MG63 (cell line): ENCODE measurements around the gene KCNK4. TPM values are rescaled to one million over a fixed set of nuclear protein-coding genes. Genes with fewer than 3 reads are reported as not detected.
"Not testable (repeated sequence)": the region's sequence is repeated elsewhere in the genome, so short reads cannot be mapped to it uniquely, and the experiment has no call there.

Experiments
- DNase-seq: peaks from one replicate; pipeline ENCODE4 v3.0.0-alpha.2; 2020
- H3K27me3 ChIP-seq: fragments of 250-450 bp; sonication (Bioruptor Pico); 2 replicates; pipeline ENCODE4 v1.5.1; 2020; ENCODE audit warnings: mild to moderate bottlenecking, moderate library complexity
- H3K36me3 ChIP-seq: fragments of 250-450 bp; sonication (Bioruptor Pico); 2 replicates; pipeline ENCODE4 v1.5.1; 2020; ENCODE audit warnings: mild to moderate bottlenecking, moderate library complexity
- H3K4me3 ChIP-seq: fragments of 250-450 bp; sonication (Bioruptor Pico); 2 replicates; pipeline ENCODE4 v1.5.1; 2020; ENCODE audit warnings: mild to moderate bottlenecking, moderate library complexity
- H3K9me3 ChIP-seq: fragments of 250-450 bp; sonication (Bioruptor Pico); 2 replicates; pipeline ENCODE4 v1.5.1; 2020; ENCODE audit warnings: mild to moderate bottlenecking, moderate library complexity
- total RNA-seq: library from RNA; depleted of rRNA; stranded (reverse); fragments of >200 nt; shearing (Covaris generic); gene quantifications from 2 replicates; pipeline ENCODE4 v1.2.3, GENCODE V29; 2014; ENCODE audit warnings: low replicate concordance

Gene KCNK4
- total RNA-seq, 1 experiment from 2014 or later: not detected

DNA sequence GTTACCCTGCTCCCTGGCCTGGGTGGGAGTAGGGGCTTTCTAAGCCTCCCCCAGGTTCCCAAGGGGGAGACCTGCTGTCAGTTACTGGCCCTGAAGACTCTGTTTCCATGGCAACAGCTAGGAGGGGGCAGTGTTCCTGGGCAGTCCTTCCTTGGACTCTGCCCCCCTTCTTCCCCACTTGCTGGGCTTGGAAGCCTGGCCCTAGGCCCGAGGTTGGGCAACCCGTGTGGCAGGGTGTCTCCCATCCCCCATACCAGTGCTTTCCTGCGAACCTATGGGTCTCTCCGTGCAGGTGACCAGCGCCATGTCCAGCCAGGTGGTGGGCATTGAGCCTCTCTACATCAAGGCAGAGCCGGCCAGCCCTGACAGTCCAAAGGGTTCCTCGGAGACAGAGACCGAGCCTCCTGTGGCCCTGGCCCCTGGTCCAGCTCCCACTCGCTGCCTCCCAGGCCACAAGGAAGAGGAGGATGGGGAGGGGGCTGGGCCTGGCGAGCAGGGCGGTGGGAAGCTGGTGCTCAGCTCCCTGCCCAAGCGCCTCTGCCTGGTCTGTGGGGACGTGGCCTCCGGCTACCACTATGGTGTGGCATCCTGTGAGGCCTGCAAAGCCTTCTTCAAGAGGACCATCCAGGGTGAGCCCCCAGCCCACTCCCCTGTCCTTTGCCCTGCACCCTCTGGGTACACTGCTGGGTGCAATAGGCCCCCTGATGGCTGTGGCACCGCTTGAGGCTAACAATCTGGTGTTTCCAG, 15.9 kb downstream of the KCNK4 start:
- Histone ChIP-seq H3K36me3 (peaks cover 8% of the 10 kb centered on the region), H3K27me3 (no peaks in the 10 kb centered on the region), H3K9me3 (no peaks in the 10 kb centered on the region), H3K4me3 (peak overlapping the region; percentile 74)
- no peak for DNase-seq

DNA sequence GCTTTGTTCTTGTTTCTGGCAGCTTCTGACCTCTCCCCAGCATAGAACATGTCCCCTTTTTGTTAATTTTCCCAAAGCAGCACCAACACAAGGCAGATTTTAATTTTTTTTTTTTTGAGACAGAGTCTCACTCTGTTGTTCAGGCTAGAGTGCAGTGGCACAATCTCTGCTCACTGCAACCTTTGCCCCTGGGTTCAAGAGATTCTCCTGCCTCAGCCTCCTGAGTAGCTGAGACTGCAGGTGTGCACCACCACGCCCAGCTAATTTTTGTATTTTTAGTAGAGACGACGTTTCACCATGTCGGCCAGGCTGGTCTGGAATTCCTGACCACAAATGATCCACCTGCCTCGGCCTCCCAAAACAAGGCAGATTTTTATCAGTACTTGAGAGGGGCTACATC, 16.7 kb downstream of the KCNK4 start:
- H3K27me3 ChIP-seq, H3K36me3 ChIP-seq, H3K4me3 ChIP-seq, H3K9me3 ChIP-seq, DNase-seq: not testable (repeated sequence)

DNA sequence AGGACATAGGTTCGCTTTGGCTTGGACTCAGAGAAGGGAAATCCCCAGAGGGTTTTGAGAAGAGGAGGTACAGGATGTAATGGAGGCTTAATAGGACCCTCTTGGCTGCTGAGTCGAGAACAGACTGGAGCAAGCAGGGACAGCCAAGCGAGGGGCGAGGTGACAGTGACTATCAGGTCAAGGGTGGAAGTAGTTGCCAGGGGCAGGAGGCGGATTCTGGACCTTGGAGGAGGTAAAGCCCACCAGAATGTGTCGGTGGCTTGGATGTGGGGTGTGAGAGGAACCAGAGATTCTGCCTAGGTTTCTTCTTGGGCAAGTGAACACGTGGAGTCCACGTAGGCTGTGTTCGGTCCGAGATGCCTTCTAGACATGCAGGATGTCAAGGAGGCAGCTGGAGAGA, 21.8 kb downstream of the KCNK4 start:
- no peak for DNase-seq
- no peaks in the 10 kb centered on the region for H3K9me3 ChIP-seq
- no peak overlapping the region for H3K4me3 ChIP-seq
- no peaks in the 10 kb centered on the region for H3K27me3 ChIP-seq
- peaks cover 31% of the 10 kb centered on the region for H3K36me3 ChIP-seq

DNA sequence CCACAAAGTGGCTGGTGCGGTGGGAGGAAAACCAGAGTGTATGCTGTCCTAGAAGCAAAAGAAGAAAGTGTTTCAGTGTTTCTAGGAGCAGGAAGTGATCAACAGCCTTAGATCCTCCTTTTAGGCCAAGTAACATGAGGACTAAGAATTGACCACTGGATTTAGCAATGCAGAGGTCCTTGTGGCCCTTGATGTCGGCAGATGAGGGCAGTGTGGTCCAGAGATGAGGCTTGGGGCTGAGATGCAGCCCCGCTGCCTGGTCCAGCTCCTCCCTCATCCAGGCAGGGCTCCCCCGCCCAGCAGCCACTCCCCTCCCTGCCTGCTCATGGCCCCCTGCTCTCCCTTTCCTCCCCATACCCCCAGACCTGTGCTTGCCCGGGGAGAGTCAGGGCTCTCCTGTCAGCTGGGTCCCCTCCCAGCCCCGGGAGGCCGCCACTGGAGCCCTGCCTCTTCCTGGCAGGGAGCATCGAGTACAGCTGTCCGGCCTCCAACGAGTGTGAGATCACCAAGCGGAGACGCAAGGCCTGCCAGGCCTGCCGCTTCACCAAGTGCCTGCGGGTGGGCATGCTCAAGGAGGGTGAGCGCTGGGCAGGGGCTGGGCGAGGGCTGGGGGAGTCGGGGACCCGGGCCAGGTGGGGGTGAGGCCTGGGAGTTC, 22.5 kb downstream of the KCNK4 start:
- Histone ChIP-seq H3K4me3 (peak overlapping the region; percentile 11), H3K9me3 (no peaks in the 10 kb centered on the region), H3K27me3 (no peaks in the 10 kb centered on the region), H3K36me3 (peaks cover 28% of the 10 kb centered on the region)
- peak; percentile 88 for DNase-seq

DNA sequence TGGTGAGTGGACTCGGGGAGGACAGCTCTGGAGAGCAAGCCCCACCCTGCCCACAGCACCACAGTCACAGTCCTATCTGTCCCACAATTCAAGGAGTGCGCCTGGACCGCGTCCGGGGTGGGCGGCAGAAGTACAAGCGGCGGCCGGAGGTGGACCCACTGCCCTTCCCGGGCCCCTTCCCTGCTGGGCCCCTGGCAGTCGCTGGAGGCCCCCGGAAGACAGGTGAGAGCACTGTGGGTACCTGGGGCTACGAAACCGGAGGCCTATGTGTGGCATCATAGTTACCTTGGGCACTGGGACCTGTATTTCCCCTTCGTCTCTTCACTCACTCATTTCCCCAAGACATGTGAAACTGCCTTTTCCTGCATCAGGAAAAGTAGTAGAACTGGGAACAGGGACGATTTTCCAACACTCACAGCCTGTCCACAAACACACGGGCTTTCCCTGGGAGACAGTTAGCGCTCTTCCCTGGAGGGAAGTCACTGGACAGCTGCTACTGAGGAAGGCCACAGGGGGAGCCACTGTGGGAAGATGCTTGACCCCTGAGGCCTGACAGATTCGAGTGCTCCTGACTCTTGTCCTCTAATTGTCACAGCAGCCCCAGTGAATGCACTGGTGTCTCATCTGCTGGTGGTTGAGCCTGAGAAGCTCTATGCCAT, 23.2 kb downstream of the KCNK4 start:
- H3K27me3 ChIP-seq: no peaks in the 10 kb centered on the region
- H3K9me3 ChIP-seq: no peaks in the 10 kb centered on the region
- H3K4me3 ChIP-seq: peak overlapping the region; percentile 11
- peaks cover 30% of the 10 kb centered on the region for H3K36me3 ChIP-seq
- no peak for DNase-seq

DNA sequence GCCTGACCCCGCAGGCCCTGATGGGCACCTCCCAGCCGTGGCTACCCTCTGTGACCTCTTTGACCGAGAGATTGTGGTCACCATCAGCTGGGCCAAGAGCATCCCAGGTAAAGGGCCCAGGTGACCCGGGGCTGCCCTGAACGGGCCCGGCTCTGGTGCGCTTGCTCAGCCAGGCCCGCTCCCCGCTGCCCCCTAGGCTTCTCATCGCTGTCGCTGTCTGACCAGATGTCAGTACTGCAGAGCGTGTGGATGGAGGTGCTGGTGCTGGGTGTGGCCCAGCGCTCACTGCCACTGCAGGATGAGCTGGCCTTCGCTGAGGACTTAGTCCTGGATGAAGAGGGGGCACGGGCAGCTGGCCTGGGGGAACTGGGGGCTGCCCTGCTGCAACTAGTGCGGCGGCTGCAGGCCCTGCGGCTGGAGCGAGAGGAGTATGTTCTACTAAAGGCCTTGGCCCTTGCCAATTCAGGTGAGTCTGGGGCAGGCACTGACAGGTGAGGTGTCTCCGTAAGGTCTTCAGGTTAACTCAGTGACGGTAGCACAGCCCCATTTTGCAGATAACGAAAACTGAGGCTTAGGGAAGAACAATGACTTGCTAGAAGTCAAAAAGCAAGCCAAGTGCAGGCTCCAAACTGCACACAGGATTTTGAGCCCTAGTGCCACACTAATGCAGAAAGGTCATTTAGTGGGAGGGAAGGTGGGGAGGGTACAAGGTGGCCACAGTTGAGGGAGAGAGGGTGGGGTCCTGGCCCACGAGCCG, 23.9 kb downstream of the KCNK4 start:
- peaks cover 34% of the 10 kb centered on the region for H3K36me3 ChIP-seq
- H3K9me3 ChIP-seq: no peaks in the 10 kb centered on the region
- no peaks in the 10 kb centered on the region for H3K27me3 ChIP-seq
- DNase-seq: no peak
- H3K4me3 ChIP-seq: no peak overlapping the region

DNA sequence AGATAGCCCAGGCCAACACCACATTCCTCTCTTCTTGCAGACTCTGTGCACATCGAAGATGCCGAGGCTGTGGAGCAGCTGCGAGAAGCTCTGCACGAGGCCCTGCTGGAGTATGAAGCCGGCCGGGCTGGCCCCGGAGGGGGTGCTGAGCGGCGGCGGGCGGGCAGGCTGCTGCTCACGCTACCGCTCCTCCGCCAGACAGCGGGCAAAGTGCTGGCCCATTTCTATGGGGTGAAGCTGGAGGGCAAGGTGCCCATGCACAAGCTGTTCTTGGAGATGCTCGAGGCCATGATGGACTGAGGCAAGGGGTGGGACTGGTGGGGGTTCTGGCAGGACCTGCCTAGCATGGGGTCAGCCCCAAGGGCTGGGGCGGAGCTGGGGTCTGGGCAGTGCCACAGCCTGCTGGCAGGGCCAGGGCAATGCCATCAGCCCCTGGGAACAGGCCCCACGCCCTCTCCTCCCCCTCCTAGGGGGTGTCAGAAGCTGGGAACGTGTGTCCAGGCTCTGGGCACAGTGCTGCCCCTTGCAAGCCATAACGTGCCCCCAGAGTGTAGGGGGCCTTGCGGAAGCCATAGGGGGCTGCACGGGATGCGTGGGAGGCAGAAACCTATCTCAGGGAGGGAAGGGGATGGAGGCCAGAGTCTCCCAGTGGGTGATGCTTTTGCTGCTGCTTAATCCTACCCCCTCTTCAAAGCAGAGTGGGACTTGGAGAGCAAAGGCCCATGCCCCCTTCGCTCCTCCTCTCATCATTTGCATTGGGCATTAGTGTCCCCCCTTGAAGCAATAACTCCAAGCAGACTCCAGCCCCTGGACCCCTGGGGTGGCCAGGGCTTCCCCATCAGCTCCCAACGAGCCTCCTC, 24.8 kb downstream of the KCNK4 start:
- not testable (repeated sequence) for DNase-seq, H3K27me3 ChIP-seq, H3K9me3 ChIP-seq
- H3K36me3 ChIP-seq: peaks cover 37% of the 10 kb centered on the region
- peak overlapping the region; percentile 93 for H3K4me3 ChIP-seq

DNA sequence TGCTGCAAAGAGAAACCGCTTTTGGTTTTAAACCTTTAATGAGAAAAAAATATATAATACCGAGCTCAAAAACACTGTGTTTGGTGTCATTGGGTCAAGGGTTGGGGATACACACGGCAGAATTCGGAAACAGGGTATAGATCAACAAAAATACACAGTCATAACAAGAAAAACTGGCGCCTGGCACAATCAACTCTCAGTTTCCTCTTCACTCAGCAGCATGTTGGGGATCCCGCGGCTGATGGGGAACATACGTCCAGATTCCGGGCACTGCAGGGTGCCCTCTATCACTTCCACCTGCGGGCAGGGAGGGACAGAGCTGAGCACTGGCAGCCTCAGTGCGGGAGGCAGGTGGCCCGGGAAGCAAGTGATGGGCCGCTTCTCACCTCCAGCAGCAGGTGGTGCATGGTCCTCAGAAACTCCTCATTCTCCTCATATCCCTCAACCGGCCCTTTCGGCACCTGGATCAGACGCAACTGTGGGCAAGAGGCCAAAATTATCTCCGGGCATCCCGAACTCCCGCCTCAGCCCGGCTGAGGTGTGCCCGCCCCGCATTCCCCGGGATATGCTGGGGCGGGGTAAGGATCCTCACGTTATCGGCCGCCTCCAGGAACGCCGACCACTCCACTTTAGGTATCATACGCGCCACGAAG, 25.7 kb downstream of the KCNK4 start:
- Histone ChIP-seq H3K9me3 (no peaks in the 10 kb centered on the region), H3K4me3 (peak overlapping the region; percentile 93), H3K27me3 (no peaks in the 10 kb centered on the region), H3K36me3 (peaks cover 37% of the 10 kb centered on the region)
- DNase-seq: no peak

DNA sequence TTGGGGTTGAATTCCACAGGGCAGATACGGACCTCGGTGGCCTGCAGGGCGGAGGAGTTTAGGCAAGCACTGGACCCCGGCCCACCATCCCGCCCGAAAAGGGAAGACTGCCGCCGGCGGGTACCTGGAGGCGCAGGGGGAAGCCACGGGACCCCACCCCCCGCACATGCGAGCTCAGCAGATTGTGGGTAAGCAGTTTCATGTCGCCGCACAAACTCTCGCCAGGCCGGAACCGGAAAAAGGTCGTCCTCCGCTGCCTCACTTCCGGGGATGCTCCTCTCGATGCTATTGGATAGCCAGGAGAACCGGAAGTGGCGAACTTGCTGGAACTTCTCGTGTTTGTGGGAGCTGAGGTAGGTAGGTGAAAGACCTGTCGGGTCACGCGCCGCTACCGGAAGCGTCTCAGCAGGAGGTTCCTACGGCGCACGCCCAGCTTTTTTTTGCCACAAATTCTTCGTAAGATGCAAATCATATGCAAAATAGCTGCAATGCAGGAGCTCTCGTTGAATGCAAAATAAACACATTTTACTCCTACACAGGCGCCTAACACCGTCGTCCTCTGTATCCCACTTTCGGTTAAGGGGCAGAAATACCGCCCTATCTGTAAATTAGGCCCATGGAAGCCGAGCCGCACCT, 26.3 kb downstream of the KCNK4 start, which contains the start of gene TRMT112:
TSS of gene TRMT112 (minus strand) at position 235 of the 636 bp plus-strand sequence. CDS start at position 202, 33 bp downstream.
- peak within 1 kb of the TSS; percentile 93 for H3K4me3 ChIP-seq

DNA sequence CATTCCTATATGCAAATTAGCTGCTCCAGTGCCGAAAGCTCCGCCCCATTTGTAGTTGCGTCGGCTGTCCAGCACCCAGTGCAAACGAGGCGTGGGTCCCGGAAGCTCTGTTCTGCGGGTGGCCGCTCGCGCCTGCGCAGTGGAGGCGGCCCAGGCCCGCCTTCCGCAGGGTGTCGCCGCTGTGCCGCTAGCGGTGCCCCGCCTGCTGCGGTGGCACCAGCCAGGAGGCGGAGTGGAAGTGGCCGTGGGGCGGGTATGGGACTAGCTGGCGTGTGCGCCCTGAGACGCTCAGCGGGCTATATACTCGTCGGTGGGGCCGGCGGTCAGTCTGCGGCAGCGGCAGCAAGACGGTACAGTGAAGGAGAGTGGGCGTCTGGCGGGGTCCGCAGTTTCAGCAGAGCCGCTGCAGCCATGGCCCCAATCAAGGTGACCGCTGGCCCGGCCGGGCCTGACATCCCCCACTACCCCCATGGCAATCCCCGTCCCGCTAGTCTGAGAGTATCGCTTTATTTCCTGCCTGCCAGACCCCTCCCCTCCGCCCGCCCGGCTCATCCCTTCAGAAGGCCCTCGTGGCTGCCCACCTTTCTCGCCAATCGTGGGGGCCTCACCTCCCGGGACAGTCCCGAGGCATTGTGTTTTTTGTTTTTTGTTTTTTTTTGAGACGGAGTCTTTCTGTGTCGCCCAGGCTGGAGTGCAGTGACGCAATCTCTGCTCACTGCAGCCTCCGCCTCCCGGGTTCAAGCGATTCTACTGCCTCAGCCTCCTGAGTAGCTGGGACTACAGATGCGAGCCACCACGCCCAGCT, 27.1 kb downstream of the KCNK4 start, which contains the start of gene PRDX5:
TSS of gene PRDX5 (plus strand) at position 161 of the 805 bp plus-strand sequence. CDS start at position 256, 95 bp downstream.
- no peaks in the 10 kb centered on the region for H3K9me3 ChIP-seq
- H3K36me3 ChIP-seq: peaks cover 37% of the 10 kb centered on the region
- DNase-seq: peak; percentile 96
- H3K27me3 ChIP-seq: no peaks in the 10 kb centered on the region
- peak within 1 kb of the TSS; percentile 93 for H3K4me3 ChIP-seq

More for the DNA sequence above, 26.3 kb downstream of the KCNK4 start, which contains the start of gene TRMT112:
- peaks cover 37% of the 10 kb centered on the region for H3K36me3 ChIP-seq
- no peaks in the 10 kb centered on the region for H3K9me3 ChIP-seq
- DNase-seq: peak; percentile 97
- H3K27me3 ChIP-seq: no peaks in the 10 kb centered on the region

DNA sequence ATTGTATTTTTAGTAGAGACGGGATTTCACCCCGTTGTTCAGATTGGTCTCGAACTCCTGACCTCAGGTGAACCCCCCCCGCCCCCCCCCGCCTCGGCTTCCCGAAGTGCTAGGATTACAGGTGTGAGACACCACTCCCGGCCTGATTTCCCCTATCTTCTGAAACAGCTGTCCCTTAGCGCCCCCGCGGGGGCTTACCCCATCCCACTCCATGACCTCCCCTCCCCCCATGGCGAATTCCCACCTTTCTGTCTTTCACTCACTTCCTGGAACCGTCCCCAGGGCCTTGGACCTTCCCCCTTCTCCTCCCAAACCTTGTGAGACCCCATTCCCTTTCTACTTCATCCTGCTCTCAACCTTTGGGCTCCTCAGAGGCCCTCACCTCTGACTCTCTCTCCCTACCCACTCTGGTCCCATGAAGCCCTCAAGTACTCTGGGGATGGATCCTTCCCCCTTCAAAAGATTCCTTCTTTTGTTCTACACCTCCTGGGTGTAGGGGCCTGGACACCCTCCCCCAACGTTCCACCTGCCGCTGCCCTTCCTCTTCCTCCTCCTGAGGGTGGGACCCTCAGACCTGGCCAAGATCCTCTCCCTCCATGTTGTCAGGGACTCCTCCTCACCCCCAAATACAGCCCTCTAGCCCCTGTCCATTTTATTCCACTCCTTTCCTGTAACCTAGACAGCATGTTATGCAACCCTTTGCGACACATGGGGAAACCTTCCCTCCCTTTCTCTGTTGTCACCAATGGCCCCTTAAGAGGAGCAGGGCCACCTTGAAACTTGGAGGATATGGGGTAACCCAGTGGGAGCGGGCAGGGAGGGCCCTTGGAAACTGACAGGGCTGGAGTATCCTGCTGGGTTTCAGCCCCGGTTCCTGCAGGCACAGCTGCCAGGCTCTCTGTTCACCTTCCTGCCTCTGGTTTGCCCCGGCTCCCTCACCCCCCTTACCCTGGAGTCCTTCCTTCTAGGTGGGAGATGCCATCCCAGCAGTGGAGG, 28.0 kb downstream of the KCNK4 start:
- Histone ChIP-seq H3K4me3 (peak overlapping the region; percentile 93), H3K27me3 (no peaks in the 10 kb centered on the region), H3K9me3 (no peaks in the 10 kb centered on the region), H3K36me3 (peaks cover 36% of the 10 kb centered on the region)
- no peak for DNase-seq

DNA sequence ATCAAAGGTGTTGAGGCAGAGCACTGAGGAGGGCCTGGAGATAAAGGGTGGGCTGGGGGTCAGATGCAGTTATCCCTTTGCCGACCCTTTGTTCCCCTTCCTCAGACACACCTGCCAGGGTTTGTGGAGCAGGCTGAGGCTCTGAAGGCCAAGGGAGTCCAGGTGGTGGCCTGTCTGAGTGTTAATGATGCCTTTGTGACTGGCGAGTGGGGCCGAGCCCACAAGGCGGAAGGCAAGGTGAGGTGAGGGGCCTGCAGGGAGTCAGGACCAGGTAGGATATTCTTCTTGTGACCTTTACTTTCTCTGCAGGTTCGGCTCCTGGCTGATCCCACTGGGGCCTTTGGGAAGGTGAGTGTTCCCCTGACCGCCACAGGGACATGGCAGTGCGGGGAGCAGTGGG, 29.5 kb downstream of the KCNK4 start:
- DNase-seq: no peak
- Histone ChIP-seq H3K27me3 (no peaks in the 10 kb centered on the region), H3K9me3 (no peaks in the 10 kb centered on the region), H3K4me3 (no peak overlapping the region), H3K36me3 (peaks cover 22% of the 10 kb centered on the region)

DNA sequence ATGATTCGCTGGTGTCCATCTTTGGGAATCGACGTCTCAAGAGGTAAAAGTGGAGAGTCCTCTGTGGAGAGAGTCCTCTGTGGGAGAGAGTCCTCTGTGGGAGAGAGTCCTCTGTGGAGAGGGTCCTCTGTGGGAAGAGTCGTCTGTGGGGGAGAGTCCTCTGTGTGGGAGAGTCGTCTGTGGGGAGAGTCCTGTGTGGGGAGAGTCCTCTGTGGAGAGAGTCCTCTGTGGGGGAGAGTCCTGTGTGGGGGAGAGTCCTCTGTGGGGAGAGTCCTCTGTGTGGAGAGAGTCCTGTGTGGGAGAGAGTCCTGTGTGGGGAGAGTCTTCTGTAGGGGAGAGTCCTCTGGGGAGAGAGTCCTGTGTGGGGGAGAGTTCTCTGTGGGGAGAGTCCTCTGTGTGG, 29.9 kb downstream of the KCNK4 start:
- no peak overlapping the region for H3K4me3 ChIP-seq
- H3K27me3 ChIP-seq: no peaks in the 10 kb centered on the region
- no peak for DNase-seq
- H3K36me3 ChIP-seq: peaks cover 21% of the 10 kb centered on the region
- H3K9me3 ChIP-seq: no peaks in the 10 kb centered on the region
